GM12878 (cell line): ENCODE results near the gene CHSY3. TPM values are rescaled to one million over a fixed set of nuclear protein-coding genes. Genes with fewer than 3 reads are reported as not detected.

Source experiments
- ATAC-seq: fragments of 200-7000 bp; cut with Tn5 transposase; 3 replicates; pipeline ENCODE4 v1.9.1; 2020; ENCODE audit warnings: mild to moderate bottlenecking, moderate library complexity
- BruUV-seq: library from RNA; stranded (reverse); fragments of 400-500 nt; replicated peaks from 2 replicates; lab custom pipeline; 2021; lab: Mats Ljungman, UMichigan
- CTCF ChIA-PET: fragments of 300-600 bp; sonication (Branson Sonifier 250); formaldehyde crosslinking; extraction: SDS; loops from one replicate; lab custom pipeline; 2021; ENCODE audit warnings: inconsistent platforms; lab: Yijun Ruan, JAX
- POLR2A ChIA-PET: fragments of 350-600 bp; formaldehyde crosslinking; extraction: SDS; loops from one replicate; lab custom pipeline; 2021; ENCODE audit warnings: inconsistent platforms; lab: Charles Lee
- RAD21 ChIA-PET: fragments of 300-600 bp; sonication (Branson Sonifier 250); formaldehyde crosslinking; loops from one replicate; lab custom pipeline; 2023; ENCODE audit warnings: antibody characterized with exemption; ENCODE audit not compliant: unreplicated experiment; lab: Charles Lee
- SMC1A ChIA-PET: fragments of 300-600 bp; sonication (Branson Sonifier 250); formaldehyde crosslinking; loops from one replicate; lab custom pipeline; 2023; ENCODE audit not compliant: unreplicated experiment, uncharacterized antibody; lab: Charles Lee
- DNase-seq: peaks from one replicate; pipeline ENCODE4 v3.0.0-alpha.2; 2011; ENCODE audit warnings: low read depth, low spot score
- FAIRE-seq: peaks from 3 replicates; lab custom pipeline; 2011; peaks lifted over from hg19 to GRCh38; lab: Jason Lieb, UNC
- H2AFZ ChIP-seq: 2 replicates; pipeline ENCODE4 v1.6.0; 2011; ENCODE audit warnings: low read depth, low read length, control low read depth; ENCODE audit not compliant: control insufficient read depth
- H3K27ac ChIP-seq: 2 replicates; pipeline ENCODE4 v1.5.1; 2011; ENCODE audit warnings: control low read depth; ENCODE audit not compliant: control insufficient read depth, insufficient read depth
- H3K27me3 ChIP-seq, 2 experiments: replicated peaks in 1 of 2; 2 replicates each; pipeline versions ENCODE4 v1.6.0 to v1.6.1; 2011; ENCODE audit warnings: low read length in 1 of 2; ENCODE audit not compliant: control insufficient read depth in 2 of 2, insufficient read depth in 2 of 2
- H3K36me3 ChIP-seq, 2 experiments: 2 replicates each; pipeline ENCODE4 v1.5.1; 2011; ENCODE audit warnings: low read length in 1 of 2; ENCODE audit not compliant: control insufficient read depth in 2 of 2, insufficient read depth in 2 of 2
- H3K4me1 ChIP-seq: 2 replicates; pipeline ENCODE4 v1.6.1; 2011; ENCODE audit warnings: mild to moderate bottlenecking, low read length, moderate library complexity, mixed read lengths; ENCODE audit not compliant: control insufficient read depth, insufficient read depth
- H3K4me2 ChIP-seq: 2 replicates; pipeline ENCODE4 v1.6.0; 2011; ENCODE audit warnings: control low read depth; ENCODE audit not compliant: control insufficient read depth, insufficient read depth
- H3K4me3 ChIP-seq: fragments of 200-600 bp; sonication (generic); 2 replicates; pipeline ENCODE4 v1.5.1; 2016
- H3K79me2 ChIP-seq: 2 replicates; pipeline ENCODE4 v1.6.0; 2011; ENCODE audit warnings: low read length; ENCODE audit not compliant: control insufficient read depth, insufficient read depth
- H3K9ac ChIP-seq: 2 replicates; pipeline ENCODE4 v1.8.0; 2011; ENCODE audit warnings: low read length, control low read depth, mixed read lengths; ENCODE audit not compliant: control insufficient read depth, insufficient read depth
- H3K9me3 ChIP-seq: replicated peaks from 3 replicates; pipeline ENCODE4 v1.5.1; 2011; ENCODE audit warnings: mild to moderate bottlenecking, low read length; ENCODE audit not compliant: control insufficient read depth, insufficient read depth
- H4K20me1 ChIP-seq: 2 replicates; pipeline ENCODE4 v1.6.0; 2011; ENCODE audit not compliant: control insufficient read depth, insufficient read depth
- BHLHE40 ChIP-seq, 2 experiments: fragments of 450-650 bp in 1 of 2; IDR thresholded peaks; 2 replicates each; pipeline ENCODE4 v1.6.1; 2011 to 2017; ENCODE audit warnings: low read depth in 2 of 2, borderline replicate concordance in 1 of 2, improper control_type of control experiment in 1 of 2, low read length in 1 of 2, mild to moderate bottlenecking in 1 of 2
- DPF2 ChIP-seq: fragments of 450-650 bp; IDR thresholded peaks from 2 replicates; pipeline ENCODE4 v1.6.1; 2017; ENCODE audit warnings: mild to moderate bottlenecking
- IKZF2 ChIP-seq, 2 experiments: fragments of 450-650 bp; IDR thresholded peaks; 2 replicates each; pipeline ENCODE4 v1.6.1; 2017; ENCODE audit warnings: mild to moderate bottlenecking in 2 of 2, moderate library complexity in 2 of 2
- SREBF2 ChIP-seq: IDR thresholded peaks from 2 replicates; pipeline ENCODE4 v1.6.1; 2012; ENCODE audit warnings: mild to moderate bottlenecking, low read length
- SRF ChIP-seq, 2 experiments: IDR thresholded peaks; 2 replicates each; pipeline ENCODE4 v1.6.1; 2011; ENCODE audit warnings: low read depth in 2 of 2, low read length in 2 of 2, mild to moderate bottlenecking in 1 of 2, moderate library complexity in 1 of 2
- WGBS: methylation state at CpG from one replicate; pipeline ENCODE4 v1.1.6; 2016; ENCODE audit warnings: low lambda C conversion rate; ENCODE audit not compliant: insufficient replicate concordance, insufficient coverage; ENCODE audit errors: missing lambda C conversion rate; 5-methylcytosine and 5-hydroxymethylcytosine counted together
- in situ Hi-C: fragments of 300-500 bp; cut with MboI; formaldehyde crosslinking; loops from 9 replicates; pipeline ENCODE4 v1.14.3; 2018; ENCODE audit warnings: mixed read lengths
- intact Hi-C: fragments of 100-400 bp; cut with micrococcal nuclease; formaldehyde crosslinking; loops from one replicate; pipeline ENCODE4 v1.14.2; 2022; ENCODE audit not compliant: unreplicated experiment
- polyA plus RNA-seq, 11 experiments: library from polyadenylated mRNA; depleted of rRNA in 4 of 11; unstranded in 6 of 11; stranded (reverse) in 5 of 11; fragments of >200 nt; fragmentation: Nextera tagmentation in 4 of 11; fragmentation: Illumina TruSeq in 1 of 11; extraction: Ambion mirVana in 4 of 11; extraction: Trizol in 1 of 11; gene quantifications; 1 replicate in 1 of 11; 2 replicates in 10 of 11; pipeline versions ENCODE4 v1.2.1 to v1.2.3, GENCODE V29; 2011 to 2016; ENCODE audit warnings: inconsistent platforms in 2 of 11, missing spikeins in 2 of 11, low read depth in 1 of 11
- total RNA-seq, 4 experiments: library from RNA; depleted of rRNA in 3 of 4; stranded (reverse); fragments of >200 nt in 3 of 4; fragmentation: Illumina TruSeq in 1 of 4; extraction: Trizol in 1 of 4; gene quantifications; 2 replicates each; pipeline versions ENCODE4 v1.2.1 to v1.2.3, GENCODE V29; 2013 to 2021
- TF ChIP-seq, protein P1 (sequence below): fragments of 450-650 bp; formaldehyde crosslinking; IDR thresholded peaks from 2 replicates; pipeline ENCODE4 v1.4.0; 2020; ENCODE audit warnings: mild to moderate bottlenecking, moderate library complexity
- TF ChIP-seq, protein P2 (sequence below): fragments of 450-650 bp; IDR thresholded peaks from 2 replicates; pipeline ENCODE4 v1.6.1; 2017; ENCODE audit warnings: low read depth, mild to moderate bottlenecking, moderate library complexity

CHSY3 gene
- total and polyA plus RNA-seq, 10 of the 15 experiments (the other 5 are each of a cell fraction or from before 2014, with no cell fraction given): not detected

DNA sequence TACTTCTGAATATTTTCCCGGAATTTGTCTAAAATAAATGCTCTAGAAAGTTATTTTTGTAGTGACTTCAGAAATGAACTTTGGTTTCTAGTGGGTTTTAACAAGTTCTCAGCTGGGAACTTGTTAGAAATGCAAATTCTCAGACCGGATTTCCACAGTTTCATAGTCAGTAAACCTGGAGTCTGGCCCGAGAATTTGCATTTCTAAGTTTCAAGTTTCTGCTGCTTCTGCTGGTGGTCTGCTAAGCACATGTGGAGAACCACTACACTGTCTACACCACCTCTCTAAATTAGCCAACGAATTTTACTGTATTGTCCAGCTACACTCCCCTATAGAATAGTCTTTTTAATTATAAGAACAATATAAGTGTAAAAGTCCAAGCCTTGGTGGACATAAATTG lies 208.0 kb downstream of the CHSY3 start:
- H3K9ac ChIP-seq: no peak overlapping the region
- H3K4me2 ChIP-seq: peak overlapping the region; percentile 20; the same call in 1 of the 2 replicates
- ChIA-PET SMC1A (interaction anchor here (0.6 kb wide), 1 partner anchor 278 kb away, joined by 3 read pairs; no protein-coding TSS in a partner anchor), POLR2A (no interaction called here), CTCF (interaction anchor here (0.8 to 4.7 kb wide), 6 partner anchors 11 to 1001 kb away, joined by 3 to 66 read pairs (median 4); no protein-coding TSS in a partner anchor), RAD21 (interaction anchor here (0.6 to 2.2 kb wide), 3 partner anchors 11 to 322 kb away, joined by 3 to 12 read pairs (median 3); no protein-coding TSS in a partner anchor)
- H3K9me3 ChIP-seq: no peaks in the 10 kb centered on the region
- intact Hi-C loops (no loop called here), in situ Hi-C loops (loop anchor here (10.0 to 25.0 kb wide), 2 partner anchors 993 to 1300 kb away; no protein-coding TSS in a partner anchor)
- no peaks in the 10 kb centered on the region for H3K27me3 ChIP-seq
- no peaks in the 10 kb centered on the region for H4K20me1 ChIP-seq
- H3K36me3 ChIP-seq: no peaks in the 10 kb centered on the region
- BruUV-seq: no TSS peak
- DNase-seq: peak; percentile 5
- H3K79me2 ChIP-seq: no peaks in the 10 kb centered on the region
- H3K4me3 ChIP-seq: no peak overlapping the region
- no peak overlapping the region for H3K27ac ChIP-seq
- ATAC-seq: peak; percentile 68
- H3K4me1 ChIP-seq: peaks cover 6% of the 10 kb centered on the region; the same call in 1 of the 2 replicates
- TF ChIP-seq BHLHE40 (IDR thresholded peaks at IDR 0.05; ENCODE audit: borderline replicate concordance in 1 of 2, low read depth in 2 of 2, low read length in 1 of 2): no peak
- peak in 1 of 2 experiments; percentile 22; a peak in 2 of 4 replicates for TF ChIP-seq IKZF2 (IDR thresholded peaks at IDR 0.05)
- FAIRE-seq: peak; percentile 56
- no peak overlapping the region for H2AFZ ChIP-seq
- 1% methylated on average over 4 of the region's 4 CpGs for WGBS

DNA sequence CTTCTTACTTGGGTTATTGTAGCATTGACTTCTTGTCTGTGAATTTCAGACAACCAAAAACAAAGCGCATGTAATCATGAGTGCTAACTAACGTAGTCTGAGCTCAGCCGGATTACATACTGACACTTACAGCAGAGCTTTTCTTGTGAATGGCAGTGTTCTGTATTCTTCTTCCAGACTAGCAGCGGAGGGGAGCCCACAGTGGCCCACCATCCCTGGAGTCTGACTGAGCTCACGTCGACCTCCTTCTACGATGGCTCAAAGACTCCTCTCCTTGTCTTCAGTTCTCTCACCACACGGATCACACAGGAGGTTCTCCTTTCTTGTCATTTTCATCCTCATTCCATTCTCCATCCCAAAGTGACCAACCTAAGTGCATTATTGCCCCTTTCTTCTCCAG lies 211.4 kb downstream of the CHSY3 start:
- Histone ChIP-seq H3K79me2 (no peaks in the 10 kb centered on the region), H3K4me1 (peaks cover 6% of the 10 kb centered on the region; the same call in 1 of the 2 replicates), H3K36me3 (no peaks in the 10 kb centered on the region), H2AFZ (no peak overlapping the region), H4K20me1 (no peaks in the 10 kb centered on the region), H3K4me2 (no peak overlapping the region), H3K27me3 (no peaks in the 10 kb centered on the region), H3K9ac (no peak overlapping the region), H3K4me3 (no peak overlapping the region), H3K9me3 (no peaks in the 10 kb centered on the region), H3K27ac (no peak overlapping the region)
- ChIA-PET SMC1A (interaction anchor here (1.1 kb wide), 1 partner anchor 24 kb away, joined by 4 read pairs; no protein-coding TSS in a partner anchor), POLR2A (no interaction called here), CTCF (interaction anchor here (0.6 kb wide), 1 partner anchor 472 kb away, joined by 4 read pairs; no protein-coding TSS in a partner anchor), RAD21 (interaction anchor here (1.5 kb wide), 1 partner anchor 26 kb away, joined by 3 read pairs; no protein-coding TSS in a partner anchor)
- no peak for ATAC-seq
- intact Hi-C loops (no loop called here), in situ Hi-C loops (loop anchor here (10.0 to 25.0 kb wide), 2 partner anchors 989 to 1297 kb away; no protein-coding TSS in a partner anchor)
- no TSS peak for BruUV-seq
- 69% methylated on average over 8 of the region's 8 CpGs for WGBS
- no peak for FAIRE-seq
- TF ChIP-seq, protein P1, sequence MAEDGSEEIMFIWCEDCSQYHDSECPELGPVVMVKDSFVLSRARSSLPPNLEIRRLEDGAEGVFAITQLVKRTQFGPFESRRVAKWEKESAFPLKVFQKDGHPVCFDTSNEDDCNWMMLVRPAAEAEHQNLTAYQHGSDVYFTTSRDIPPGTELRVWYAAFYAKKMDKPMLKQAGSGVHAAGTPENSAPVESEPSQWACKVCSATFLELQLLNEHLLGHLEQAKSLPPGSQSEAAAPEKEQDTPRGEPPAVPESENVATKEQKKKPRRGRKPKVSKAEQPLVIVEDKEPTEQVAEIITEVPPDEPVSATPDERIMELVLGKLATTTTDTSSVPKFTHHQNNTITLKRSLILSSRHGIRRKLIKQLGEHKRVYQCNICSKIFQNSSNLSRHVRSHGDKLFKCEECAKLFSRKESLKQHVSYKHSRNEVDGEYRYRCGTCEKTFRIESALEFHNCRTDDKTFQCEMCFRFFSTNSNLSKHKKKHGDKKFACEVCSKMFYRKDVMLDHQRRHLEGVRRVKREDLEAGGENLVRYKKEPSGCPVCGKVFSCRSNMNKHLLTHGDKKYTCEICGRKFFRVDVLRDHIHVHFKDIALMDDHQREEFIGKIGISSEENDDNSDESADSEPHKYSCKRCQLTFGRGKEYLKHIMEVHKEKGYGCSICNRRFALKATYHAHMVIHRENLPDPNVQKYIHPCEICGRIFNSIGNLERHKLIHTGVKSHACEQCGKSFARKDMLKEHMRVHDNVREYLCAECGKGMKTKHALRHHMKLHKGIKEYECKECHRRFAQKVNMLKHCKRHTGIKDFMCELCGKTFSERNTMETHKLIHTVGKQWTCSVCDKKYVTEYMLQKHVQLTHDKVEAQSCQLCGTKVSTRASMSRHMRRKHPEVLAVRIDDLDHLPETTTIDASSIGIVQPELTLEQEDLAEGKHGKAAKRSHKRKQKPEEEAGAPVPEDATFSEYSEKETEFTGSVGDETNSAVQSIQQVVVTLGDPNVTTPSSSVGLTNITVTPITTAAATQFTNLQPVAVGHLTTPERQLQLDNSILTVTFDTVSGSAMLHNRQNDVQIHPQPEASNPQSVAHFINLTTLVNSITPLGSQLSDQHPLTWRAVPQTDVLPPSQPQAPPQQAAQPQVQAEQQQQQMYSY (CRISPR knock-in tag): no peak
- TF ChIP-seq, protein P2, sequence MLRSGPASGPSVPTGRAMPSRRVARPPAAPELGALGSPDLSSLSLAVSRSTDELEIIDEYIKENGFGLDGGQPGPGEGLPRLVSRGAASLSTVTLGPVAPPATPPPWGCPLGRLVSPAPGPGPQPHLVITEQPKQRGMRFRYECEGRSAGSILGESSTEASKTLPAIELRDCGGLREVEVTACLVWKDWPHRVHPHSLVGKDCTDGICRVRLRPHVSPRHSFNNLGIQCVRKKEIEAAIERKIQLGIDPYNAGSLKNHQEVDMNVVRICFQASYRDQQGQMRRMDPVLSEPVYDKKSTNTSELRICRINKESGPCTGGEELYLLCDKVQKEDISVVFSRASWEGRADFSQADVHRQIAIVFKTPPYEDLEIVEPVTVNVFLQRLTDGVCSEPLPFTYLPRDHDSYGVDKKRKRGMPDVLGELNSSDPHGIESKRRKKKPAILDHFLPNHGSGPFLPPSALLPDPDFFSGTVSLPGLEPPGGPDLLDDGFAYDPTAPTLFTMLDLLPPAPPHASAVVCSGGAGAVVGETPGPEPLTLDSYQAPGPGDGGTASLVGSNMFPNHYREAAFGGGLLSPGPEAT: no peak
- no peak for TF ChIP-seq SRF (IDR thresholded peaks at IDR 0.05; ENCODE audit: low read depth in 2 of 2, low read length in 2 of 2)
- TF ChIP-seq DPF2: no peak
- no peak for TF ChIP-seq SREBF2
- no peak for DNase-seq
